SW480 (cell line): ENCODE results near the gene DENR.

Experiments used
- DNase-seq: peaks from one replicate; pipeline ENCODE4 v3.0.0-alpha.2; 2016; ENCODE audit warnings: low spot score

The DENR gene

GRCh38 chr12:122820138-122820537 is 67.5 kb downstream of the DENR start:
- DNase-seq: no peak
